HG02678 (cell line): ENCODE data around the gene SMAD2.
"Not testable (repeated sequence)": the region's sequence is repeated elsewhere in the genome, so short reads cannot be mapped to it uniquely, and the experiment has no call there.

Experiments used
- ATAC-seq: cut with Tn5 transposase; IDR thresholded peaks from one replicate; pipeline ENCODE4 v1.9.1; 2021; ENCODE audit warnings: mild to moderate bottlenecking, moderate library complexity; ENCODE audit not compliant: unreplicated experiment

SMAD2 gene

GRCh38 chr18:47798366-47798765, 132.1 kb downstream of the SMAD2 start:
- no peak for ATAC-seq

GRCh38 chr18:47797126-47797525, 133.3 kb downstream of the SMAD2 start:
- no peak for ATAC-seq

GRCh38 chr18:47795434-47795814, 135.0 kb downstream of the SMAD2 start:
- no peak for ATAC-seq

GRCh38 chr18:47794725-47795433, 135.6 kb downstream of the SMAD2 start:
- no peak for ATAC-seq

- no peak for ATAC-seq
Measured at GRCh38 chr18:47793609-47794008, 136.8 kb downstream of the SMAD2 start.

- no peak for ATAC-seq
Measured at GRCh38 chr18:47791461-47791985, 138.9 kb downstream of the SMAD2 start.

GRCh38 chr18:47790036-47790435, 140.4 kb downstream of the SMAD2 start:
- no peak for ATAC-seq

- no peak for ATAC-seq
Measured at GRCh38 chr18:47788621-47789020, 141.8 kb downstream of the SMAD2 start.

- no peak for ATAC-seq
Measured at GRCh38 chr18:47781561-47781960, 148.9 kb downstream of the SMAD2 start.

- no peak for ATAC-seq
Measured at GRCh38 chr18:47780011-47780725, 150.3 kb downstream of the SMAD2 start.

GRCh38 chr18:47779381-47779780, 151.1 kb downstream of the SMAD2 start:
- no peak for ATAC-seq

- no peak for ATAC-seq
Measured at GRCh38 chr18:47777626-47778025, 152.8 kb downstream of the SMAD2 start.

GRCh38 chr18:47775961-47776360, 154.5 kb downstream of the SMAD2 start:
- no peak for ATAC-seq

GRCh38 chr18:47773931-47774330, 156.5 kb downstream of the SMAD2 start:
- ATAC-seq, result no peak

GRCh38 chr18:47772374-47773248, 157.8 kb downstream of the SMAD2 start:
- no peak for ATAC-seq

GRCh38 chr18:47771922-47772321, 158.5 kb downstream of the SMAD2 start:
- ATAC-seq, result no peak

GRCh38 chr18:47767699-47768098, 162.8 kb downstream of the SMAD2 start:
- no peak for ATAC-seq

- ATAC-seq, result not testable (repeated sequence)
Measured at GRCh38 chr18:47767198-47767597, 163.3 kb downstream of the SMAD2 start.
